Kidney tubule cell (primary cell): ENCODE results near the gene RTN4RL1.
"Not testable (repeated sequence)": the region's sequence is repeated elsewhere in the genome, so short reads cannot be mapped to it uniquely, and the experiment has no call there.

Experiments used
- DNase-seq: peaks from one replicate; pipeline ENCODE4 v3.0.0-alpha.2; 2018; ENCODE audit warnings: low spot score

Gene RTN4RL1

GRCh38 chr17:2003525-2003924 is 21.6 kb downstream of the RTN4RL1 start:
- DNase-seq, result no peak

GRCh38 chr17:2002767-2003329 is 22.3 kb downstream of the RTN4RL1 start:
- DNase-seq, result no peak

GRCh38 chr17:1999557-2000251 is 25.4 kb downstream of the RTN4RL1 start:
- DNase-seq, result peak; percentile 28

- DNase-seq, result peak; percentile 57
These were observed 27.0 kb downstream of the RTN4RL1 start for GRCh38 chr17:1997927-1998742.

- DNase-seq, result peak; percentile 95
These were observed 27.7 kb downstream of the RTN4RL1 start for GRCh38 chr17:1997289-1997926.

- no peak for DNase-seq
These were observed 28.3 kb downstream of the RTN4RL1 start for GRCh38 chr17:1996800-1997288.

GRCh38 chr17:1995907-1996799 is 29.0 kb downstream of the RTN4RL1 start:
- DNase-seq, result no peak

- no peak for DNase-seq
These were observed 29.7 kb downstream of the RTN4RL1 start for GRCh38 chr17:1995321-1995892.

- no peak for DNase-seq
These were observed 30.4 kb downstream of the RTN4RL1 start for GRCh38 chr17:1994707-1995106.

- DNase-seq, result no peak
These were observed 32.6 kb downstream of the RTN4RL1 start for GRCh38 chr17:1992541-1992940.

- no peak for DNase-seq
These were observed 36.0 kb downstream of the RTN4RL1 start for GRCh38 chr17:1989135-1989534.

- no peak for DNase-seq
These were observed 38.2 kb downstream of the RTN4RL1 start for GRCh38 chr17:1986783-1987451.

GRCh38 chr17:1985686-1986085 is 39.4 kb downstream of the RTN4RL1 start:
- DNase-seq, result no peak

GRCh38 chr17:1985093-1985492 is 40.0 kb downstream of the RTN4RL1 start:
- no peak for DNase-seq

- DNase-seq, result not testable (repeated sequence)
These were observed 42.3 kb downstream of the RTN4RL1 start for GRCh38 chr17:1982793-1983366.

GRCh38 chr17:1980665-1981250 is 44.4 kb downstream of the RTN4RL1 start:
- no peak for DNase-seq

- DNase-seq, result peak; percentile 79
These were observed 45.8 kb downstream of the RTN4RL1 start for GRCh38 chr17:1979182-1979985.

- DNase-seq, result no peak
These were observed 46.7 kb downstream of the RTN4RL1 start for GRCh38 chr17:1978396-1978949.
